Measurements from ENCODE around the gene SAE1. TPM values are rescaled to one million over a fixed set of nuclear protein-coding genes. Genes with fewer than 3 reads are reported as not detected.

Gene SAE1
- total RNA-seq, 1 donor from 2014 or later = 41.9 TPM

GRCh38 chr19:47228937-47229675, 98.5 kb downstream of the SAE1 start:
- ATAC-seq (no peak), DNase-seq (no peak)
- intact Hi-C loops (cut with micrococcal nuclease) = no loop called here

- intact Hi-C loops (cut with micrococcal nuclease) = no loop called here
- ATAC-seq (no peak), DNase-seq (no peak)
Measured at GRCh38 chr19:47229676-47230053, 99.0 kb downstream of the SAE1 start.

- peak; percentile 82 for DNase-seq
- intact Hi-C loops (cut with micrococcal nuclease) = no loop called here
- ATAC-seq = no peak
Measured at GRCh38 chr19:47230054-47230920, 99.7 kb downstream of the SAE1 start.

- ATAC-seq (no peak), DNase-seq (no peak)
- intact Hi-C loops (cut with micrococcal nuclease) = no loop called here
Measured at GRCh38 chr19:47230921-47231214, 100.2 kb downstream of the SAE1 start, which contains the start of gene BBC3. Gene BBC3 (minus strand): TSS chr19:47231199. CDS start chr19:47228431, 2,768 bp downstream.

- DNase-seq (peak; percentile 95), ATAC-seq (peak; percentile 33)
- intact Hi-C loops (cut with micrococcal nuclease) = no loop called here
Measured at GRCh38 chr19:47231215-47232054, 100.8 kb downstream of the SAE1 start.

GRCh38 chr19:47232422-47233211, 102.0 kb downstream of the SAE1 start:
- intact Hi-C loops (cut with micrococcal nuclease) = no loop called here
- DNase-seq (no peak), ATAC-seq (no peak)

- DNase-seq (no peak), ATAC-seq (no peak)
- intact Hi-C loops (cut with micrococcal nuclease) = no loop called here
Measured at GRCh38 chr19:47236072-47236675, 105.5 kb downstream of the SAE1 start.

- intact Hi-C loops (cut with micrococcal nuclease) = no loop called here
- no peak for ATAC-seq
- DNase-seq = no peak
Measured at GRCh38 chr19:47239152-47239551, 108.5 kb downstream of the SAE1 start.

GRCh38 chr19:47239610-47240296, 109.1 kb downstream of the SAE1 start:
- ATAC-seq (peak; percentile 18), DNase-seq (peak; percentile 65)
- intact Hi-C loops (cut with micrococcal nuclease) = no loop called here

GRCh38 chr19:47240556-47240955, 109.9 kb downstream of the SAE1 start:
- ATAC-seq (no peak), DNase-seq (no peak)
- intact Hi-C loops (cut with micrococcal nuclease) = no loop called here

- DNase-seq = peak; percentile 72
- intact Hi-C loops (cut with micrococcal nuclease) = no loop called here
- ATAC-seq = peak; percentile 20
Measured at GRCh38 chr19:47240996-47241918, 110.6 kb downstream of the SAE1 start.

- intact Hi-C loops (cut with micrococcal nuclease) = no loop called here
- DNase-seq = no peak
- no peak for ATAC-seq
Measured at GRCh38 chr19:47241919-47242577, 111.4 kb downstream of the SAE1 start.

GRCh38 chr19:47243364-47243775, 112.7 kb downstream of the SAE1 start:
- ATAC-seq (peak; percentile 4), DNase-seq (no peak)
- intact Hi-C loops (cut with micrococcal nuclease) = no loop called here

- peak; percentile 95 for DNase-seq
- intact Hi-C loops (cut with micrococcal nuclease) = no loop called here
- peak; percentile 92 for ATAC-seq
Measured at GRCh38 chr19:47243776-47244547, 113.3 kb downstream of the SAE1 start.

- no peak for ATAC-seq
- DNase-seq = peak; percentile 88
- intact Hi-C loops (cut with micrococcal nuclease) = loop anchor here (5.0 kb wide), 1 partner anchor 95 kb away; no protein-coding TSS in a partner anchor
Measured at GRCh38 chr19:47247308-47247990, 116.8 kb downstream of the SAE1 start.
